ENCODE data around the gene CLASP1. TPM values are rescaled to one million over a fixed set of nuclear protein-coding genes. Genes with fewer than 3 reads are reported as not detected.

CLASP1 gene
- total and polyA plus RNA-seq, 2 of the 8 experiments (the other 6 are each of a cell fraction or from before 2014, with no cell fraction given), result 7.3 to 53.9 TPM

DNA sequence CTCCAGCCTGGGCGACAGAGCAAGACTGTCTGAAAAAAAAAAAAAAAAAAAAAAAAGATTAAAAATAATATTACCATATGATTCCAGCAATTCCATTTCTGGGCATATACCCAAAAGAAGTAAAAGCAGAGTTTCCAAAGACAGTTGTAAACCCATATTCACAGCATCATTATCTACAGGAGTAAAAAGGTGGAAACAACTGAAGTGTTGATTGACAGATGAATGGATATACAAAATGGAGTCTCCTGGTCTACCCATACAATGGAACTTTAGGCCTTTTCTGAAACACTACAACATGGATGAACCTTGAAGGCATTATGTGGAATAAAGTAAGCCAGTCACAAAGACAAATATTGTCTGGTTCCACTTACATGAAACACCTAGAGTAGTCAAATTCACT, 112.9 kb downstream of the CLASP1 start:
- no peak overlapping the region for H4K91ac ChIP-seq (replicated peaks; ENCODE audit: insufficient read length, low read length)
- no peak overlapping the region for H3K4me3 ChIP-seq (ENCODE audit: extremely low read depth in 1 of 4, insufficient read depth in 2 of 4, low read depth in 3 of 4, low read length in 4 of 4)
- H3K79me2 ChIP-seq (ENCODE audit: control insufficient read depth in 1 of 2, insufficient read depth in 2 of 2, low read length in 2 of 2), result peaks cover 0 to 68% of the 10 kb centered on the region in 2 experiments; a peak in 3 of 4 replicates
- no peak overlapping the region for H2AK5ac ChIP-seq (ENCODE audit: low read depth, low read length)
- no peak overlapping the region for H4K5ac ChIP-seq (ENCODE audit: insufficient read length, low read depth, low read length)
- H3K56ac ChIP-seq (replicated peaks; ENCODE audit: insufficient read length, low read depth, low read length), result no peak overlapping the region
- no peak overlapping the region for H4K8ac ChIP-seq (ENCODE audit: extremely low read depth, insufficient read depth, low read length)
- H3K23me2 ChIP-seq (ENCODE audit: low read depth, low read length), result no peaks in the 10 kb centered on the region; the same call in 1 of the 2 replicates
- H3K27ac ChIP-seq (ENCODE audit: low read depth, low read length), result no peak overlapping the region
- H3K79me1 ChIP-seq (ENCODE audit: low read depth, low read length), result peaks cover 3% of the 10 kb centered on the region; the same call in 1 of the 2 replicates
- no peak for DNase-seq (ENCODE audit: low read depth in 1 of 2, low spot score in 2 of 2)
- no peak overlapping the region for H2BK15ac ChIP-seq (ENCODE audit: low read length)
- H3K9me3 ChIP-seq (ENCODE audit: insufficient read depth in 2 of 2, low read depth in 1 of 2, low read length in 1 of 2), result no peaks in the 10 kb centered on the region
- no peak overlapping the region for H3K23ac ChIP-seq (ENCODE audit: insufficient read length)
- POLR2A ChIA-PET (ENCODE audit: partially characterized antibody), result no interaction called here
- H3K4me2 ChIP-seq (ENCODE audit: insufficient read depth in 1 of 2, low read depth in 2 of 2, low read length in 2 of 2), result no peak overlapping the region
- H2BK20ac ChIP-seq (ENCODE audit: low read length), result no peak overlapping the region
- peaks cover 0 to 11% (median 3%) of the 10 kb centered on the region in 4 experiments; a peak in 3 of 7 replicates for H3K4me1 ChIP-seq (replicated peaks in 1 of 4; ENCODE audit: control insufficient read depth in 3 of 4, insufficient read depth in 4 of 4, low read length in 3 of 4)
- no peak overlapping the region for H2BK120ac ChIP-seq (replicated peaks; ENCODE audit: low read depth, low read length)
- CTCF ChIA-PET (ENCODE audit: partially characterized antibody), result no interaction called here
- no peaks in the 10 kb centered on the region for H3K36me3 ChIP-seq (ENCODE audit: control insufficient read depth in 2 of 4, insufficient read depth in 4 of 4, low read length in 3 of 4)
- TF ChIP-seq SP4 (IDR thresholded peaks at IDR 0.05; ENCODE audit: low read length), result no peak
- 71% methylated on average over 1 of the region's 1 CpG; no CpG with 5 or more reads in 1 of the 2 experiments for WGBS, 2 experiments (ENCODE audit: extremely low coverage in 1 of 2, insufficient coverage in 1 of 2, insufficient read length in 1 of 2, insufficient replicate concordance in 2 of 2, low coverage in 1 of 2, low lambda C conversion rate in 2 of 2, missing lambda C conversion rate in 1 of 2)
- no peak overlapping the region for H2BK12ac ChIP-seq (ENCODE audit: low read depth, low read length)
- H2BK5ac ChIP-seq (ENCODE audit: low read depth, low read length), result no peak overlapping the region
- H4K20me1 ChIP-seq (replicated peaks in 1 of 2; ENCODE audit: control insufficient read depth in 1 of 2, insufficient read depth in 2 of 2, low read length in 2 of 2), result peaks cover 0 to 8% of the 10 kb centered on the region in 2 experiments
- H3K14ac ChIP-seq (ENCODE audit: insufficient read length), result no peak overlapping the region
- no peak overlapping the region for H3K18ac ChIP-seq (ENCODE audit: extremely low read depth, low read length)
- FAIRE-seq, result no peak
- H3K27me3 ChIP-seq (replicated peaks in 1 of 4; ENCODE audit: control insufficient read depth in 3 of 4, extremely low read depth in 1 of 4, insufficient read depth in 3 of 4, low read length in 3 of 4), result no peaks in the 10 kb centered on the region
- no peak overlapping the region for H2AFZ ChIP-seq (ENCODE audit: low read length)
- no peak overlapping the region for H3K4ac ChIP-seq (replicated peaks; ENCODE audit: insufficient read length, low read depth, low read length)
- no peak overlapping the region for H3K9ac ChIP-seq (replicated peaks in 1 of 4; ENCODE audit: extremely low read depth in 1 of 4, low read depth in 3 of 4, low read length in 3 of 4)

All from H1 (cell line).